ENCODE measurements around the gene TCF12.

GRCh38 chr15:56968256-56968655 is 49.8 kb downstream of the TCF12 start:
- no peak for TF ChIP-seq CTCF (IDR thresholded peaks at IDR 0.05; ENCODE audit: low read length)
- no peak for TF ChIP-seq EZH2 (IDR thresholded peaks at IDR 0.05; ENCODE audit: borderline replicate concordance, low read length)
